SIG-M5 (cell line): ENCODE data around the gene GALNTL6.

Source experiments
- DNase-seq: peaks from one replicate; lab custom pipeline; 2025; lab: John Stamatoyannopoulos, UW

GALNTL6 gene

DNA sequence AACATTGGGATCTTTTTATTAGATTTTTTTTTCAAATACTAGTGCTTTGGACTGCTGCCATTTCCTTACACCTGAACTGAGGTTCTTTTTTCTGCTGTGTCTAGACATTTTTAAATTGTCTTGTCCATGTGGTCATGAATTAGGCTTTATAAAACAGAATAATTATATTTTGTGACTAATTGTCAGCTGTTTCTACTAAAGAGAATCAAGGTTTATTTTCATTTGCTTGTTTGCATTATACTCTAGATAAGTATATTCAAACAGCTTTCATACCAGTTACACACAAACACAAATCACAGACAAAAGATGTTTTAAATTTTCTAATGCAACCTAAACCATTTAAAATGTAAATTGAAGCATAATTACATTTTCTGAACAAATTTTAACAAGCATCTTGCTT is 194.7 kb downstream of the GALNTL6 start:
- no peak for DNase-seq

DNA sequence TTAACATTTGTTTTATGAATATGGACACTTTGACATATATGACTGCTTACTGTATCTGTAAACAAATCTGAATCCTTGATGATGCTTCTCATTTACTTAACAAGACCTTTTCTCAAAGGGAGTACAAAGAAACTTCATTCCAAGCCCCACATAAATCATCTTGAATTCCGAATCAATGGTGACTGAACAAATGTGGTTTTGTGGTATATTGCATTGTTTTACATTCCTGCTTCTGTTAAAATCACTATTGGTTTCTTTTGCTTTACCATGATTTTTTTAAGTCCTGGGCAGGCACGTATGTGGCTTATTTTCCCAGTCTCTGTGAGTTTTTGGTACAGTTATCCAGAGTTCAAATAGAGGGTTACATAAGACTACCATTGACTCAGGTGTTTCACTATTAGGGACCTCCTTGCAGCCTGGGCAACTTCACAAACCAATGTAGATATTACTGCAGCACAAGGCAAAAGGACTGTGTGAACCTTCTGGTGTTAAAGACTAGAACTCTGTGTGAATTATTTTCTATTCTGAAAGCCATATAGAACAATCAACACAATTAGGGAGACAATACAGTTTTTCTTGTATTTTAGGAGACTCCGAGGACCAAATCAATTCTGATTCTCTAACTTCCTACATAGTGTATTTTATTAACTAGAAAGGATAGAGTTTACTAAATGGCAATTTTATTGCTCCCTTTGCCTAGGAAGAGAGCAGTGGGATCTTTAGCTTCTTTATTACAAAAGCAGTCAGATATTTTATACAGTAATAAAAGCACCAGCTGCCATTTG is 196.4 kb downstream of the GALNTL6 start:
- DNase-seq, result no peak

DNA sequence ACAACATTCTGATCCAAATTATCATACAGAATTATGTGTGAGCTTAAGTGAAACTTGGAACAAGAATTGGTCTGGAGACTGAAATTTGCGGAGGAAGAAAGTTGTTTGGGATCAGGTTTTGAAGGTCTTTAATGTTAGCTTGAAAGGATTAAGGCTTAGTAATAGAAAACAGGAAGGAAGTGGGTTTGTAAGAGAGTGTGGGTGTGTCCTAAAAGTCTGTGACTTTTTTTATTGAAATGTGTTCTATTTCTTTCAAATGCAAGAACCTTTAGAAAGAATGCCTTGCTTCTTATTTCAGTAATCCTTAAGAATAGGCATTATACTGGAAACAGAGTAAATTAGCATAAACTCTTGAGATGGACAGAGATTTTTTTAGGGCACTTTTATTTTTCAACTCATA is 198.0 kb downstream of the GALNTL6 start:
- DNase-seq, result no peak

DNA sequence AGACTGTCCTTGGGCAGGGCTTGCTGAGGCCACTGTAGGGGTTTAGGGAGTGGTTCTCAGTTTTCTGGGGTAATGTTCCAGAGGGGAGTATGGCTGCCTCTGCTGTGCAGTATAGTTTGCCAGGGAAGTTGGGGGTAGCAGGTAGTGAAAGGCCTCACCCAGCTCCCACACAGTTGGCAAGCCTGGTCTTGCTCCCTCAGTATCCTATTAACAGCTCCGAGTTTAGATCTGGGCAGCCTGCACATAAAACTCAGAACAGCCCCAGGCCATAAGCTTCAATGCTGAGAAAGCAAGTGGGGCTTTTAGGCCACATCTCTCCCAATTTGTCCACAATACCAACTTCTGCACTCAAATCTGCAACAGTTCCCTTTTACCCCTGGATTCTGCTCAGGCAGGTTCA is 205.2 kb downstream of the GALNTL6 start:
- no peak for DNase-seq

DNA sequence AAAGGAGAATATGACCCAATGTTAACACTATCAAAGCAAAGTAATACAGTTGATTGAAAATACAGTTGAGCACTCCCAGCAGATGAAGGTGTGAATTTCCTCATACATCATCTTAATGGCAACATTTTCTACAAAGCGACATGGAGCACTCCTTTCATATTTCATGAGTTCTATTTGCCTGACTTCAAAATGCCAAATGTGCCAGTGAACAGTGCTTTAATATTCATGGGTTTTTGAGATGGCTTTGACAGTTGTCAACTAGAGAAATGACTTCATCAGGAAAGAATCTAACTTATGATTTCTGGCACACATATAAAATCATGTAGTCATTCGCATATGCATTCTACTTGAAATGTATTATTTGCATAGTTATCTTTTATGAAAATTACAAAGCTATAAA is 222.4 kb downstream of the GALNTL6 start:
- DNase-seq, result no peak

DNA sequence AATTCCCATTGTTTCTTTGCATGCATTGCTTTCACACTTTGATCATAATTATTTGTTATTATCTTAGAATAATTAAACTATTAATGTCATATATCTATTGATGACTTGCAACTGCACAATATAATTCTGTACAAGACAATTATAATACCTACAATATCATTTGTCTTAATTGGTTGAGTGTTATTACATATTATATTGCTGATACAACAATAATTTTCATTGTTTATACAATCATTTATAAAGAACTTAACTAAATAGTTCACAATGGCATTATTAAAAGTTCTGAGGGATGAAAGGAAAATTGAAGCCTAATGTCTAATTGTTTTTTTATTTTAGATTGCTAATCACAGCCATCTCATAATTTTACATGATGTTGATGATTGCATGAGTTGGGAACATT is 227.6 kb downstream of the GALNTL6 start:
- no peak for DNase-seq

DNA sequence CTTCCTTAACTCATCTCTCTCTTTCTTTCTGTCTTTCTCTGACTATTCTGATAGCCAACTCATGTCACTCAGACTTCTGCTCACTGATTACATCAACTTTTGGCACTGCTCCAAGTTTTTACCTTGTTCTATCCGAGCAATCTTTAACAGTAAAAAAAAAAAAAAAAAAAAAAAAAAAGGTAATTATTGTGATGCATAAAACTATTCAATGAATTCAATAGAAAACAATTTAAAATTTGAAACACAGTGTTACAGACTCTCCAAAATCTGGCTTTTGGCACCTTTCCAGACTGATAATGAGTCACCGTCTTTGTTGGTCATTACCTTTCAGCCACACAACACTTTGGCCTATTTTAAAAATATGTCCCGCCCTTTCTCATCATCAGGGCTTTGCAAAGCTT is 229.5 kb downstream of the GALNTL6 start:
- no peak for DNase-seq

DNA sequence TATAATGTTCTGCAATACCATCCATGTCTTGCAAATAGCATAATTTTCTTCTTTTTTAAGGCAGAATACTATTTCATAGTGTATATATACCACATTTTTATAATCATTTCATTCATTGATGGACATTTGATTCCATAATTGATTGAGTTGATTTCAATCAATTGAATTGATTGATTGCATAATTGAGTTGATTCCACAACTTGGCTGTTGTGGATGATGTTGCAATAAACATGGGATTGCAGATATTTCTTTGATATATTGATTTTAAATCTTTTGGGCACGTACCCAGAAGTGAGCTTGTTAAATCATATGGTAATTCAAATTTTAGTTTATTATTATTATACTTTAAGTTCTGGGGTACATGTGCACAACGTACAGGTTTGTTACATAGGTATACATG is 232.8 kb downstream of the GALNTL6 start:
- DNase-seq, result no peak

DNA sequence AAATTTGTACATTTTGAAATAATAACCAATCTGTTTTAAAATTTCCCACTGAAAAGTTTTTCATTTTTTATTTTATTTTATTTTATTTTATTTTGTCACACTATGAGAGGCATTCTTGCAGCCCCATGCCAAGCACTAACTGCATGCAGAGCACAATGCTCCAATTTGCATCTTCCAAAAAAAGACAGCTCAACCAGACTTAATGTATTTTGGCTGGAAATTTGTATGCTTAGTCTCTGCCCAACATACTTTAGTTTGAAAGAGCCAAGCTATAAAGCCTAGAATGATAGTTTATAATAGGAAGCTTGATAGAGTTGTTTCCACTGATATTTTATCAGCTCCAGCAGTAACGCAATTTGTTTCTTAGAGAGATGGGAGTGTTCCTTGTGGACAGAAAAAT is 235.5 kb downstream of the GALNTL6 start:
- no peak for DNase-seq

DNA sequence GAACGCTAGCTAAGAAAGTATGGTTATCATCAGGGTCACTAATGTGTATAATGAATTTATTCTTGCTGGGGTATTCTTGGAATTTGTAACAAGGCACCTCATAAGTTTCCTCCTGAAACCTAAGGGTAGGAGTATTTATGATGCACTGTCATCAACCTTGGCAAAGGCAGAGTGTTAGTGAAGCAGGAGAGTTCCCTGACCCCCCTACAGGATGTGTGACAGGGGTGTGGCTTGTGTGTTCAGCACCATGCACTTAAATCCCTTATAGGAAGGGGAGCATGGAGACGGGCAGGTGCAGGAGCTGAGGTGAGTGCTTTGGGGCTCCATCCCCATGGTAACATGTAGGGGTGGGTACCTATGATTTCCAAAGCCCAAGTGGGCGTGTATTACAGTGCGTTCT is 237.7 kb downstream of the GALNTL6 start:
- DNase-seq, result no peak

DNA sequence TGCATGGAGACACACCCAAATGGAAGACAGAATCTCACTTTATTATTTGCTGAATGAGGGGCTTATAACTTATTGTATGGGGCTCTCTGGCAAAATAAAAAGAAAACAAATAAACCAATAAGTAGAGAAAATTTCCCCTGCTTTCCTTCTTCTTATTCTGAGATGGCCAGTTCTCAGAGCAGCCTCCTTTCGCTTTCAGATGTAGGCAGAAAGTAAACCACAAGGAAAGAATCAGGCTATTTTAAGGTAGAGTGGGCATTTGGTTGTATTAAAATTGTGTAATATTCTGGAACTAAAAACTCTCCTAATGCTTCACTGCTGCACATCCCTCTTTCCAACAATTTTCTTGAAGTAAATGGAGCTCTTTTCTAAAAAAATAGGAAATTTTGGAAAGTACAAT is 241.8 kb downstream of the GALNTL6 start:
- DNase-seq, result no peak

DNA sequence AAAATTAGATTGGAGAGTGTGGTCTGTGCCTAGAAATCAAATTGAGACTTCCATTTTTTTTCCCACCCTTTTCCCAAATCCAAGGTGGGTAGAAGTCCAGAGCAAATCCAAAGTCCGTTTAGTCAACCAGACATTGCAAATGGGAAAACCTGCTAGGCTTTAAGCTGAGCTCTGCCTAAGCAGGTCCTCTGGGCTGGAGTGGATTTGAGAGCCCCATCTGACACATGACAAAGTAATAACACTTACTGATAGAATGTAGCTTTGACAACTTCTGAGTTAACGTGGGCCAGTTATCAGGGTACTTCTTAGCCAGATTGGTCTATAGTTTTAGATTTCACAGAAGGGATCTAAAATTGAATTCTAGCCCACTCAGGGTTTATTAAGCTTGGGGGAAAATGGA is 242.3 kb downstream of the GALNTL6 start:
- DNase-seq, result no peak

DNA sequence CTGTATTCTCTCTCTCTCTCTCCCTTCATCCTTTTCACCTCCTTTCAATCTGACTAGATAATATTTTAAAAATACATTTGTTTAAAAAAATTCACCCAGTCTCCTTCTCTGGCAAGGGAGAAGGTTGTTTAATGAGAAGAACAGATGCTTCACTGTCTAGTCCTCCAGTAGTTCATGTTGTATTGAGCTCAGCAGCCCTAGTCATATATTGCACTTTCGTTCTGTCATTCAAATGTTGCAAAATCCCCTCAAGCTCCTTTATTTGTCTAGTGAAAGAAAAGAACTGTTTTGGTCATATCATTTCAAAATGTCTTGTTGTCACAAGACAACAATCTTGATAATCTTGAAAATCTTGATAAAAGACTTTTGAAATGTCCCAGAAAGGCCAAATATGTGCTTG is 248.0 kb downstream of the GALNTL6 start:
- no peak for DNase-seq

DNA sequence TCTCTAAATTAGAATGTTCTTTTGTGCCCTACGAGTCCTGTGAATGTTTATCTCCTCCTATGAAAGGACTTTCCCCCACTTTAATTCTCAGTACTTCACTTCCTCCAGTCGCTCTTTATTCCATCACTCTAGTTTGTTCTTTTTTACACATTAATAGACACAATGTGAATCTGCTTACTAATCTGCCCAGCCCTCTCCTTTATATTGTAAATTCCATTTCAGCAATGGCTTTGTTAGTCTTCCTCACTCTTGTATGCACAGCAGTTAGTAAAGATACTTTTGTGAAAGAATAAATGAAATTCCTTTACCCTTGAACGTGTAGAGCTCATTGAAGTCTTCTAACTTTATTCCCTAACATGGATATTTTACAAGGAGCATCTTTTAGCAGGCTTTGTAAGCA is 255.3 kb downstream of the GALNTL6 start:
- DNase-seq, result no peak

DNA sequence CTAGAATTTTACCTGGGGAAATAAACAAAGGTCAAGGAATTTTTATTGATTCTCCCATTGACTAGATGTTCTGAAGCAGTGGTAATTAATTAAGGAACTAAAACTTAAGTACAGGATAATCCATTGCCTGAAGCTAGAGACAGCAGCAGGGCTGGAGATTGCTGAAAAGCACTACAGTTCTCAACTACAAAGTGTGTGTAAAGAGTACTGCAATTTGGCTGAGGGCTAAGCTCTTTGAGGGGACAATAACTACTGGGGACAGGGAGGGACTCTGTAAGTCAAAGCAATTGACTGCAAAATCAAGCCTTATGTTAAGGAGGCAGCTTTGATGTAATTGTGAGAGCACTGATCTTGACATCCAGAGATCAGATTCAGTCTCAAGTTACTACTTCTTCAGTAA is 260.4 kb downstream of the GALNTL6 start:
- DNase-seq, result no peak

DNA sequence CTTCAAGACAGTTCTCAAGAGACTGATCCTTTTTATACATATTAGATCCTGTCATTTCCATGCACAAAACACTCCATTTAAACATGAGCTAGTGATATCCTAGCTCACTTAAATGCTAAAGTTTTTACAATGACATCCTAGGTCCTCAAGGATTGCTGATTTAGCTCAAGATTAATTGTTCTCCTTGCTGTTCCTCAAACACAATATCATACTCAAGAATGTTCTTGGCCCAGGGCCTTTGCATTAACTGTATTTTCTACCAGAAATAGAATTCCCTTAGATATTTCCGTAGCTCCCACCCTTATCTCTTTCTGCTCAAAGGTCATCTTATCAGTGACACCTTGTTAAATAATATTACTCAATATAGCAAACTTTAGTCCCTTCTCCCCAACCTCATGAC is 270.1 kb downstream of the GALNTL6 start:
- no peak for DNase-seq

DNA sequence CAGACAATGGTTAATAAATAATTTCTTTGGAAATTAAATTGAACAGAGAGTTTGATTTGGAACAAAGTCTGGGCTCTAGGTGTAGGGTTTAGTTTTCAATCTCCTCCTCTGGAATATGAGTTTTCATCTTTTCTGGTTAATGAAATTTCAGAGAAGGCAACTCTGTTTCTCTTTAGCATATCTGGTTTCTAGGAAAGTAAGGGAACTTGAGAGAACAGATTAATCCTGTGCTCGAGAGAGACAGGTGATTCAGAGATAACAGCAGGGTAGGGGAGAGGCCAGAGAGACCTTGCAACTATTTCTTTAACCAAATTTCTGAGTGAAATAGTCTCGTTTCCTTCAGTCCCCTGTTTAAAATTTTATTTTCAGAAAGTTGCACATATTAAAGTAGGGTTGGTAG is 275.4 kb downstream of the GALNTL6 start:
- DNase-seq, result no peak

DNA sequence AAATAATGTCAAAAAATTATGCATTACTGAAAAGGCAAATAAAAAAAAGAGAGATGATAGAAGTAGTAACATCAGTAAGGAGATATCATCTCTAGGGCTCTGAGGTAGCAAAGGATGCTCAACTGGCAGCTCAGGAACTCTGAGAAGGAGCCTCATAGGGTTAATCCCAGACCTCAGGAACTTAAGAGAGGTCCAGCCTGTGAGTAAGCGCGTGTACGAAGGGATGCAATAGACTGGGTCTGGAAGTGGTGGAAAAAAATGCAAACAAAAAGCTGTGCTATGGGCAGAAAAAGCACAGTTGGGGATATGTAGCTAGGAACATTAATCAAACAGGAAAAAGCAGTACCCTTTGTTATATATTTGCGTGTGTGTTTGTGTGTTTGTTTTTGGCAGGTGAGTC is 282.0 kb downstream of the GALNTL6 start:
- no peak for DNase-seq

DNA sequence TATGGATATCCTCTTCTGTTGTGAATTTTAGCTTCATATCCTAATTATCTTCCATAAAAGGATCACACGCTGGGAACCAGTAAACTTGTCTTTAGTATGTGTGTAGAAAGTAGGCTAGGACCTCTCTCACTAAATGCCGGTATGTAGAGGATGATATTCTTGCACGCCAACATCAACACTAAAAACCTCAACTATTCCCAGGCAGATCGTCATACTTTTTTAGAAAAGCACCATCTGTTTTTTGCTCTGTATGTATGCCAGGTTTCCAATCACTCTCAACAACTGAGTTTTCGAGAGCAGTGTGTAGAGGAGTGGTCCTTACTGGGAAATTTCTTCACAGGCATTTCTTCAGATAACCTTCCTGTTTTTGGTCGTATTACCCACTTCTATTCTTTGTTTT is 283.6 kb downstream of the GALNTL6 start:
- no peak for DNase-seq

DNA sequence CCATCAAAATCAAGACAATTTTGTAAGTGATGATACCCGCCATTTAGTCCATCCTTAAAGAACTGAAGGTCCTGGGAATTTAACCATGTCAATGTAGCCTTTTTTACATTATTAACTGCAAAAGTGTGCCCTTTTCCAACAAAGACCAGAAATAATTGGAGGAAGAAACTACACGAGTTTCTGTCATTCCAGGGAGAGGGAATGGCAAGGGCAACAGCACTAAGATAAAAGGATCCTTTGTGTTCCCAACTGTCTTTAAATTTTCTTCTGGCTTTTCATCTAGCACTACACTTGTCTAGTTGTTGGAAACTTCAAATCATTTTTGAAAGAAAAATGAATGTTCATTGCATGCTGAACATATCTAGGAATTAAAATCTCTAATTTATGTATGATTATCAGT is 286.2 kb downstream of the GALNTL6 start:
- no peak for DNase-seq

DNA sequence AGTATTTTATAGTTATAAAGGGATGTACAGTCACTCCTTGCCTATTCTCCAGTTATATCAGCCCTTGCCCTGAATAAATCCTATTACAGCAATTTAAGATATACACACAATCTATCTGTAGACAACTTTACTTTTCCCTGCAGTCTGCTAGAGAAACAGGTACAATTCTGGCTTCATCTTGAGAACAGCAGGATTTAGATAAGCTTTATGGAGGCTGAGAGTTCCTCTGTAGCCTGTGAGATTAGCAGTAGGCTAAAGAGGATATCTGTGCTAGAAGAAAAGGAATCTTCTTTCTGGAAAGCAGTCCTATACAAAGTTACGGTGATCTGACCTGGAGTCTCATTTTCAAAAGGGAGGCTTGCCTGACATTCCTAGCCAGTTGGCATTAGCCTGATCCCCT is 290.3 kb downstream of the GALNTL6 start:
- DNase-seq, result no peak

DNA sequence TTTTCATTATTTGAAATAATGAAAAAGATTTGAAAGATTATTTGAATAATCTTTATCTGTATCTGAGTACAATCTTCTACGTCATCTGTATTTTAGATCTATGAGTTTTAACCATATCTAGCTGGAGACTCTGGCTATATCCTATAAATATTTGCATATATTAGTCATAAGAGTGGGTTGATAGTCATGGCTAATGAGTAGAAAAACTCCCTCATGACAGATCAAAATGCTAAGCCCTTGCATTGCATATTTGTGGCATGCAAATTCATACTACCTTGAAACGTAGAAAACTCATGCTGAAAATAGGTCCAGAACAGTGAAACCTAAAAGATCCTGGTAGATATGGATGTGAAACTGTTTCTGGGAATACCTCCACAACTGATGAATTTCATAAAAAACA is 291.3 kb downstream of the GALNTL6 start:
- no peak for DNase-seq

DNA sequence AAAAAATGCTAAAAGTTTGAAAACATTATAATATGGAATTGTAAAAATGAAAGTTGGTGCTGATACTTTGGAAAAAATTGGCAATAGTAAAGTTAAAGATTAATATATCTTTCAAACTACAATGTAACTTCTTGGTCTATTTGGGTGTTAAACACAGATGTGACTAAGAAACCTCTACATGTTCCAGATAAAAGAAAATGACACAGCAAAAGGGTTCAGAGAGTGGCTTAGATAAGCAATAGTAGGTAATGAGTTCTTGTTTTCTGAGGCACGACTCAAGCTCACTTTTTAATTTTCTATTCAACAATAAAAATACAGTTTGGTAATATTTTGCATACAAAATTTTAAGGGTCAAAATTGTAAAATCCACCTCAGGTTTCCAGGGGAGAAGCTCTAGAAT is 292.7 kb downstream of the GALNTL6 start:
- DNase-seq, result no peak

DNA sequence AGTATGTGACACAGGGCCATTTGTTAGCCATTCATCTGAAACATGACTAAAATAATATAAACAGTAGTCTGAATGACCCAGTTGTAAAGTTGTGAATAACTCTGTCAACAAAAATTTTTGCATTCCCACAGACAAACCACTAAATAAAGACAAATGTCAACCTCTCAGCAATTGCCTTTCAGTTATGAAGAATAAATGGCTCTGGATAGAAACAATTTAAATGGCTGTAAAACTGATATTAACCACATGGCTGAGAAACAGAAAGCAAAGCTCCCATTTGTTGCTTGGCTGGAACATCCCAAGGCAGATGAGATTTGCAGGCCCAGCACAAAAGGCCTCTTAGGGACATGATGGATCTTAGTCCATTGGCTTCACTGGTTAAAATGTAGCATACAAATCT is 296.3 kb downstream of the GALNTL6 start:
- no peak for DNase-seq
